NCI-H1930 (cell line): ENCODE measurements around the gene PLPP4.

ENCODE experiments used
- DNase-seq, 2 experiments: peaks; one replicate each; lab custom pipeline; 2025; lab: John Stamatoyannopoulos, UW

The PLPP4 gene

GRCh38 chr10:120456626-120457430, at the start of gene PLPP4:
Gene PLPP4, plus strand, starts transcription at chr10:120457227. Its CDS starts 79 bp downstream, at chr10:120457306.
- peak in 1 of 2 experiments; percentile 19 for DNase-seq

GRCh38 chr10:120409816-120410215, 47.2 kb upstream of the PLPP4 start:
- no peak for DNase-seq

- DNase-seq: no peak
Observed at GRCh38 chr10:120414946-120415345, 42.1 kb upstream of the PLPP4 start.

- no peak for DNase-seq
Observed at GRCh38 chr10:120415709-120416330, 41.2 kb upstream of the PLPP4 start.

GRCh38 chr10:120420421-120420820, 36.6 kb upstream of the PLPP4 start:
- DNase-seq: no peak

GRCh38 chr10:120421250-120421649, 35.8 kb upstream of the PLPP4 start:
- DNase-seq: no peak

GRCh38 chr10:120422457-120422856, 34.6 kb upstream of the PLPP4 start:
- DNase-seq: no peak

- DNase-seq: peak in 1 of 2 experiments; percentile 1
Observed at GRCh38 chr10:120423431-120424197, 33.4 kb upstream of the PLPP4 start.

GRCh38 chr10:120424198-120424464, 32.9 kb upstream of the PLPP4 start:
- DNase-seq: no peak

- DNase-seq: no peak
Observed at GRCh38 chr10:120426306-120426705, 30.7 kb upstream of the PLPP4 start.

GRCh38 chr10:120428754-120429153, 28.3 kb upstream of the PLPP4 start:
- DNase-seq: no peak

- no peak for DNase-seq
Observed at GRCh38 chr10:120429395-120429794, 27.6 kb upstream of the PLPP4 start.

- no peak for DNase-seq
Observed at GRCh38 chr10:120431251-120431651, 25.8 kb upstream of the PLPP4 start.

- DNase-seq: no peak
Observed at GRCh38 chr10:120432209-120432608, 24.8 kb upstream of the PLPP4 start.

GRCh38 chr10:120433141-120433540, 23.9 kb upstream of the PLPP4 start:
- DNase-seq: no peak

- DNase-seq: no peak
Observed at GRCh38 chr10:120436439-120437112, 20.5 kb upstream of the PLPP4 start.

- no peak for DNase-seq
Observed at GRCh38 chr10:120437541-120437940, 19.5 kb upstream of the PLPP4 start.

GRCh38 chr10:120451968-120452367, 5.1 kb upstream of the PLPP4 start:
- DNase-seq: no peak

GRCh38 chr10:120453319-120453718, 3.7 kb upstream of the PLPP4 start:
- no peak for DNase-seq

GRCh38 chr10:120453886-120454285, 3.1 kb upstream of the PLPP4 start:
- no peak for DNase-seq

- DNase-seq: no peak
Observed at GRCh38 chr10:120455004-120455403, 2.0 kb upstream of the PLPP4 start.

- DNase-seq: no peak
Observed at GRCh38 chr10:120455606-120456005, 1.4 kb upstream of the PLPP4 start.
